Caco-2 (cell line): ENCODE data around the gene PTPRN2. TPM values are rescaled to one million over a fixed set of nuclear protein-coding genes. Genes with fewer than 3 reads are reported as not detected.

Experiments
- BruUV-seq: library from RNA; stranded (reverse); fragments of 400-500 nt; replicated peaks from 2 replicates; lab custom pipeline; 2021; lab: Mats Ljungman, UMichigan
- CTCF ChIA-PET: fragments of 300-600 bp; sonication (Branson Sonifier 250); formaldehyde crosslinking; loops from one replicate; lab custom pipeline; 2022; ENCODE audit warnings: antibody characterized with exemption; lab: Charles Lee
- POLR2A ChIA-PET: fragments of 300-600 bp; sonication (Branson Sonifier 250); formaldehyde crosslinking; loops from one replicate; lab custom pipeline; 2022; ENCODE audit warnings: antibody characterized with exemption; lab: Charles Lee
- DNase-seq, 2 experiments: peaks; one replicate each; pipeline versions ENCODE4 v3.0.0 to v3.0.0-alpha.2; 2020 to 2022
- H3K27me3 ChIP-seq: replicated peaks from 2 replicates; pipeline ENCODE4 v1.6.0; 2011; ENCODE audit warnings: low read length; ENCODE audit not compliant: control insufficient read depth, insufficient read depth
- H3K36me3 ChIP-seq: 2 replicates; pipeline ENCODE4 v1.5.1; 2011; ENCODE audit warnings: low read length; ENCODE audit not compliant: control insufficient read depth, insufficient read depth
- H3K4me1 ChIP-seq: fragments of 250-450 bp; sonication (Bioruptor Pico); 2 replicates; pipeline ENCODE4 v1.5.1; 2020; ENCODE audit warnings: mild to moderate bottlenecking
- H3K4me3 ChIP-seq: 2 replicates; pipeline ENCODE4 v1.5.1; 2011; ENCODE audit warnings: low read depth, mild to moderate bottlenecking, control low read depth, low read length
- H3K9me3 ChIP-seq: fragments of 250-450 bp; sonication (Bioruptor Pico); 2 replicates; pipeline ENCODE4 v1.5.1; 2020; ENCODE audit warnings: mild to moderate bottlenecking, moderate library complexity
- H3K27ac Mint-ChIP-seq: one replicate; pipeline ENCODE4 v1.8.0; 2022; ENCODE audit warnings: mixed read lengths; ENCODE audit not compliant: unreplicated experiment
- H3K27me3 Mint-ChIP-seq: one replicate; pipeline ENCODE4 v1.8.0; 2022; ENCODE audit warnings: mixed read lengths; ENCODE audit not compliant: insufficient read depth, unreplicated experiment
- H3K36me3 Mint-ChIP-seq: one replicate; pipeline ENCODE4 v1.8.0; 2022; ENCODE audit warnings: mild to moderate bottlenecking, mixed read lengths; ENCODE audit not compliant: insufficient read depth, unreplicated experiment
- H3K4me1 Mint-ChIP-seq: one replicate; pipeline ENCODE4 v1.8.0; 2022; ENCODE audit warnings: low read depth, mixed read lengths; ENCODE audit not compliant: unreplicated experiment
- H3K4me3 Mint-ChIP-seq: one replicate; pipeline ENCODE4 v1.8.0; 2022; ENCODE audit warnings: mild to moderate bottlenecking, moderate library complexity, mixed read lengths; ENCODE audit not compliant: unreplicated experiment
- H3K9me3 Mint-ChIP-seq: one replicate; pipeline ENCODE4 v1.8.0; 2022; ENCODE audit warnings: mixed read lengths; ENCODE audit not compliant: unreplicated experiment
- intact Hi-C: fragments of 100-400 bp; cut with micrococcal nuclease; formaldehyde crosslinking; loops from one replicate; pipeline ENCODE4 v1.10.0; 2022; ENCODE audit not compliant: unreplicated experiment
- total RNA-seq: library from RNA; stranded (reverse); gene quantifications from 2 replicates; pipeline ENCODE4 v1.2.3, GENCODE V29; 2022
- TF ChIP-seq, protein P1 (sequence below), 2 experiments: fragments of 200-600 bp in 1 of 2; IDR thresholded peaks; 1 replicate in 1 of 2; 2 replicates in 1 of 2; pipeline versions ENCODE4 v1.5.1 to v1.8.0; 2011 to 2022; ENCODE audit warnings: antibody characterized with exemption in 1 of 2, control low read depth in 1 of 2, inconsistent platforms in 1 of 2, low read depth in 1 of 2, low read length in 1 of 2, mild to moderate bottlenecking in 1 of 2, moderate library complexity in 1 of 2; ENCODE audit not compliant: insufficient read depth in 1 of 2, severe bottlenecking in 1 of 2, unreplicated experiment in 1 of 2

PTPRN2 gene
- total RNA-seq, 1 experiment from 2014 or later: 1.4 TPM

DNA sequence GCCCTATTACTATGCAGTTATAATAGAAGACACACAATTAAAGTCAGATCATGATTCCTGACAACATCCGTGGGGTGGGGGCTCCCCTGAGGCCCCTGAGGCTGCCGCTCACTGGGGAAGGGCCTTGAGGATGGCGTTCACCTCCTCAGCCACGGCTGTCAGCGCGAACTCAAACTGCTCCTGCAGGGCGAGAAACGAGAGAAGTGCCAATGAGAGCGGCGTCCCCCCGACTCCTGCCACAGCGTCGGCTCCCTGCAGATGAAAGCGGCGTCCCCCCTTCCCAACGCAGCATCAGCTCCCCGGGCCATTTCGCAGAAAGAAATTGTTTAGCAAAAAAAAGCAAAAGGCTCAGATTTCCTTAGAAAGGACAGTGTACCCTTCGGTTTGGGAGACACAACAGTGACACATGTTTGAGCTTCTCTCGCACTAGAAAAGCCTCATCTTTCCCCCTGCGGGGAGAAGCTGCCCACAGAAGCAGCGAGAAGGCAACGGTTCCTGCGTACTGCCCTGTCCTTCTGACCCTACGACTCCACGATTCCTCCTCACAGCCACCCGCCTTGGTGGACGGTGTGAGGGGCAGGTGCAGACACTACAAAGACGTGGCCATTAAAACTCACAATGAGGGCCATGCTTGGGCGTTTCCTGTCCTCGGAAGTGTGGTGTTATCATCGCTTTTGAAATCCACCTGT, 1046.9 kb downstream of the PTPRN2 start:
- CTCF ChIA-PET: no interaction called here
- Mint-ChIP-seq H3K4me3 (no peak overlapping the region), H3K27me3 (peaks cover 28% of the 10 kb centered on the region), H3K27ac (no peak overlapping the region), H3K4me1 (no peaks in the 10 kb centered on the region), H3K9me3 (peaks cover 17% of the 10 kb centered on the region), H3K36me3 (no peaks in the 10 kb centered on the region)
- intact Hi-C loops: no loop called here
- H3K4me1 ChIP-seq: no peaks in the 10 kb centered on the region
- POLR2A ChIA-PET: no interaction called here
- TF ChIP-seq, protein P1, sequence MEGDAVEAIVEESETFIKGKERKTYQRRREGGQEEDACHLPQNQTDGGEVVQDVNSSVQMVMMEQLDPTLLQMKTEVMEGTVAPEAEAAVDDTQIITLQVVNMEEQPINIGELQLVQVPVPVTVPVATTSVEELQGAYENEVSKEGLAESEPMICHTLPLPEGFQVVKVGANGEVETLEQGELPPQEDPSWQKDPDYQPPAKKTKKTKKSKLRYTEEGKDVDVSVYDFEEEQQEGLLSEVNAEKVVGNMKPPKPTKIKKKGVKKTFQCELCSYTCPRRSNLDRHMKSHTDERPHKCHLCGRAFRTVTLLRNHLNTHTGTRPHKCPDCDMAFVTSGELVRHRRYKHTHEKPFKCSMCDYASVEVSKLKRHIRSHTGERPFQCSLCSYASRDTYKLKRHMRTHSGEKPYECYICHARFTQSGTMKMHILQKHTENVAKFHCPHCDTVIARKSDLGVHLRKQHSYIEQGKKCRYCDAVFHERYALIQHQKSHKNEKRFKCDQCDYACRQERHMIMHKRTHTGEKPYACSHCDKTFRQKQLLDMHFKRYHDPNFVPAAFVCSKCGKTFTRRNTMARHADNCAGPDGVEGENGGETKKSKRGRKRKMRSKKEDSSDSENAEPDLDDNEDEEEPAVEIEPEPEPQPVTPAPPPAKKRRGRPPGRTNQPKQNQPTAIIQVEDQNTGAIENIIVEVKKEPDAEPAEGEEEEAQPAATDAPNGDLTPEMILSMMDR (IDR thresholded peaks at IDR 0.05; ENCODE audit: insufficient read depth in 1 of 2, low read depth in 1 of 2, low read length in 1 of 2, severe bottlenecking in 1 of 2, unreplicated experiment in 1 of 2): no peak
- DNase-seq: no peak
- BruUV-seq: no TSS peak
- no peaks in the 10 kb centered on the region for H3K9me3 ChIP-seq
- H3K4me3 ChIP-seq: no peak overlapping the region
- no peaks in the 10 kb centered on the region for H3K27me3 ChIP-seq
- H3K36me3 ChIP-seq: no peaks in the 10 kb centered on the region

DNA sequence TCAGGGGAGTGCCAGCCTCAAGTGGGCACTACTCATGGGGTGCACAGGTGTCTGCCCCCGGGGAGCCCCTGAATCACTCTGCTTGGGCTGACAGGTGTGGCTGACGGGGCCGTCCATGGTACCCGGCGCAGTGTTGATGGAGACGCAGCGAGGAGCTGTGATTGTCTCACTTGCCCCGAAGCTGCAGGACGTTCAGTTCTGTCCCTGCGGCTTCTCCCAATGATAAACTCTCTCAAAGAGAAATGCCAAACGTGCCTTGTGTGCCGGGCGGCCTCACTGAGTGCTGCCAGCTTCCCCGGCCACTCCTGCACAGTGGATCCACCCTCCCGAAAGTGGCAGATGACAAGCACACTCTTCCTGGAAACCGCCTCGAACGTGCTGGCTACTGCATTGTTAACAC, 1047.6 kb downstream of the PTPRN2 start:
- Histone ChIP-seq H3K4me1 (no peaks in the 10 kb centered on the region), H3K9me3 (no peaks in the 10 kb centered on the region), H3K4me3 (no peak overlapping the region), H3K27me3 (no peaks in the 10 kb centered on the region), H3K36me3 (no peaks in the 10 kb centered on the region)
- Mint-ChIP-seq H3K4me1 (no peaks in the 10 kb centered on the region), H3K27me3 (peaks cover 28% of the 10 kb centered on the region), H3K27ac (no peak overlapping the region), H3K9me3 (peaks cover 17% of the 10 kb centered on the region), H3K36me3 (no peaks in the 10 kb centered on the region), H3K4me3 (no peak overlapping the region)
- POLR2A ChIA-PET: no interaction called here
- CTCF ChIA-PET: no interaction called here
- no TSS peak for BruUV-seq
- intact Hi-C loops: no loop called here
- DNase-seq: no peak
- TF ChIP-seq, protein P1 (IDR thresholded peaks at IDR 0.05; ENCODE audit: insufficient read depth in 1 of 2, low read depth in 1 of 2, low read length in 1 of 2, severe bottlenecking in 1 of 2, unreplicated experiment in 1 of 2): no peak

DNA sequence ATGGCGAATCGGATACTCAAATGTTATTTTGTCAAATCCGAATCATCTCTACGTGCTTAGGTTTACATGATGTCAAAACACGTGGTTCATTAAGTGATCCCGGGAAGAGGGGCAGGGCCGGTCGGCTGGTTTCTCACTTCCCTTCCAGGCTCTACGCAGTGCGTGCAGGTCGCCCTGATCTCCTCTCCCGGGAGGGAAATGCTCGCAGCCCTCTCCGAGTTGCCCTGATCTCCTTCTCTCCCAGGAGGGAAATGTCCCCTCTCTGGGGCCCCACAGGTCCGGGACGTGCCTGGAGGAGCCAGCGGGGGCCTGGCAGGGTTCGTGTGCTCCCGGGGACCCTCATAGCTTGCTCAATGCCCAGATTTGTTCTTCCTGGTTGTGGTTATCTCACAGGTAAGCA, 1048.1 kb downstream of the PTPRN2 start:
- POLR2A ChIA-PET: no interaction called here

More for the DNA sequence above, 1048.1 kb downstream of the PTPRN2 start:
- Mint-ChIP-seq H3K9me3 (peaks cover 13% of the 10 kb centered on the region), H3K4me1 (no peaks in the 10 kb centered on the region), H3K4me3 (no peak overlapping the region), H3K36me3 (no peaks in the 10 kb centered on the region), H3K27ac (no peak overlapping the region), H3K27me3 (peaks cover 28% of the 10 kb centered on the region)
- Histone ChIP-seq H3K4me1 (no peaks in the 10 kb centered on the region), H3K27me3 (no peaks in the 10 kb centered on the region), H3K4me3 (no peak overlapping the region), H3K9me3 (no peaks in the 10 kb centered on the region), H3K36me3 (no peaks in the 10 kb centered on the region)
- BruUV-seq: no TSS peak
- CTCF ChIA-PET: no interaction called here
- TF ChIP-seq, protein P1 (IDR thresholded peaks at IDR 0.05; ENCODE audit: insufficient read depth in 1 of 2, low read depth in 1 of 2, low read length in 1 of 2, severe bottlenecking in 1 of 2, unreplicated experiment in 1 of 2): no peak
- intact Hi-C loops: no loop called here
- no peak for DNase-seq
